Astrocyte (in vitro differentiated cells and primary cell): ENCODE measurements around the gene ZNF554. TPM values are rescaled to one million over a fixed set of nuclear protein-coding genes. Genes with fewer than 3 reads are reported as not detected.

Source experiments
- DNase-seq: peaks from one replicate; pipeline ENCODE4 v3.0.0-alpha.2; 2010; ENCODE audit warnings: low read depth
- FAIRE-seq: peaks from 2 replicates; lab custom pipeline; 2011; peaks lifted over from hg19 to GRCh38; lab: Jason Lieb, UNC
- H2AFZ ChIP-seq: 2 replicates; pipeline ENCODE4 v1.6.0; 2012; ENCODE audit warnings: low read depth, low read length, inconsistent platforms
- H3K27ac ChIP-seq: 2 replicates; pipeline ENCODE4 v1.5.1; 2011; ENCODE audit warnings: low read depth, low read length, inconsistent platforms
- H3K27me3 ChIP-seq: 2 replicates; pipeline ENCODE4 v1.6.0; 2011; ENCODE audit warnings: low read length, inconsistent platforms; ENCODE audit not compliant: insufficient read depth
- H3K36me3 ChIP-seq: 2 replicates; pipeline ENCODE4 v1.5.1; 2011; ENCODE audit warnings: low read length, inconsistent platforms; ENCODE audit not compliant: insufficient read depth
- H3K4me1 ChIP-seq: 2 replicates; pipeline ENCODE4 v1.5.1; 2011; ENCODE audit warnings: low read length, inconsistent platforms; ENCODE audit not compliant: insufficient read depth
- H3K4me2 ChIP-seq: 2 replicates; pipeline ENCODE4 v1.6.0; 2012; ENCODE audit warnings: low read length, inconsistent platforms
- H3K4me3 ChIP-seq: 2 replicates; pipeline ENCODE4 v1.5.1; 2011; ENCODE audit warnings: low read depth, mild to moderate bottlenecking, low read length, inconsistent platforms; ENCODE audit not compliant: insufficient read depth
- H3K79me2 ChIP-seq: 2 replicates; pipeline ENCODE4 v1.6.0; 2012; ENCODE audit warnings: mild to moderate bottlenecking, low read length, inconsistent platforms; ENCODE audit not compliant: insufficient read depth
- H3K9ac ChIP-seq: 2 replicates; pipeline ENCODE4 v1.6.0; 2012; ENCODE audit warnings: mild to moderate bottlenecking, low read length, inconsistent platforms
- H3K9me3 ChIP-seq: 2 replicates; pipeline ENCODE4 v1.5.1; 2012; ENCODE audit warnings: low read depth, mild to moderate bottlenecking, low read length, inconsistent platforms; ENCODE audit not compliant: insufficient read depth
- H4K20me1 ChIP-seq: 2 replicates; pipeline ENCODE4 v1.6.0; 2012; ENCODE audit warnings: low read length, inconsistent platforms; ENCODE audit not compliant: insufficient read depth
- H3K27ac Mint-ChIP-seq: one replicate; pipeline ENCODE4 v1.8.0; 2021; ENCODE audit warnings: mild to moderate bottlenecking, mixed read lengths; ENCODE audit not compliant: unreplicated experiment
- H3K27me3 Mint-ChIP-seq: one replicate; pipeline ENCODE4 v1.8.0; 2021; ENCODE audit warnings: low read depth, mixed read lengths; ENCODE audit not compliant: unreplicated experiment
- H3K36me3 Mint-ChIP-seq: one replicate; pipeline ENCODE4 v1.8.0; 2021; ENCODE audit warnings: low read depth, mixed read lengths; ENCODE audit not compliant: unreplicated experiment
- H3K4me1 Mint-ChIP-seq: one replicate; pipeline ENCODE4 v1.8.0; 2021; ENCODE audit warnings: low read depth, mixed read lengths; ENCODE audit not compliant: unreplicated experiment
- H3K4me3 Mint-ChIP-seq: one replicate; pipeline ENCODE4 v1.8.0; 2021; ENCODE audit warnings: mild to moderate bottlenecking, moderate library complexity, mixed read lengths; ENCODE audit not compliant: unreplicated experiment
- H3K9me3 Mint-ChIP-seq: one replicate; pipeline ENCODE4 v1.8.0; 2021; ENCODE audit warnings: mild to moderate bottlenecking, mixed read lengths; ENCODE audit not compliant: unreplicated experiment
- CTCF ChIP-seq: IDR thresholded peaks from 2 replicates; pipeline ENCODE4 v1.5.1; 2011; ENCODE audit warnings: low read depth, mild to moderate bottlenecking, inconsistent platforms, low read length, moderate library complexity; ENCODE audit not compliant: insufficient read depth
- EZH2 ChIP-seq: IDR thresholded peaks from 2 replicates; pipeline ENCODE4 v1.6.1; 2012; ENCODE audit warnings: mild to moderate bottlenecking, low read length, inconsistent platforms; ENCODE audit not compliant: insufficient read depth
- total RNA-seq: library from RNA; stranded (reverse); gene quantifications from 2 replicates; pipeline ENCODE4 v1.2.1, GENCODE V29; 2021

ZNF554 gene
- total RNA-seq, 1 donor from 2014 or later: 3.1 TPM

DNA sequence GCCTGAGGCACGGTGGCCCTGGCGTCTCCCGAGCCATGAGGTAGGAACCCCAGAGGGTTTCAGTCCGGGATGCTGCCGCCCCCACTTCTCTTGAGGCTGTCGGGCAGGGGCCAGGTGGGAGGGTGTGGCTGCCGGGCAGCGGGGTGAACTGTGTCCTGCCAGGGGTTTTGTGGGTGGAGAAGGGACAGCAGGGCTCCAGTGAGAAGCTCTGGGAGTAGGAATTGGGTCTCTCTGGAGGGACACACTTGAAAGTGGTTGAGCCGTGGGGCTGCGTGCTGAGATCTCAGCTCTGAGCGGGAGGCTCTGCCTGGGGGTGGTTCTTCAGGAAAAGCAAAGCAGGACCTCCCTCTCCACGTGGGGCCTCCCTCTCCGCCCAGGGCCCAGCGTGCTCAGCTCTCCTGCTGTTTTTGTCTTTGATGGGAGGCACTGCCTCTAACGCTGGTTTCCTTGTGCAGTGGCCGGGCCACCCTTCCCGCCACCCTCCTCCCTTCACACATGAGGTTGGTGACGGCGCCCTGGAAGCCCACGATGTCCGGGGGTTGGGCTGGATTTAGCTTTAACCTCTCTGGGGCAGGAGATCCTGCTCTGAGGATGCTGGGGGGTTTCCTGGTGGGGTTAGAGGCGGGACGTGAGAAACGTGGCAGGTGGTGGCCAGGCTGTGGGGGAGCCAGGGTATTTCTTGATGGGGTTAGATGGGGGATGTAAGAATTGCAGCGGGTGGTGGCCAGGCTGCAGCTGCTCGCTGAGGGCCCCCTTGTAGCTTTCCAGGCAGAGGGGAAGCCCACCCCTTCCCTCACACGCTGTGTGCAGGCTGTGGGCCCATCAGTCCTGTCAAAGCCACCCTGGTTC is 15.3 kb upstream of the ZNF554 start:
- Mint-ChIP-seq H3K27ac (no peak overlapping the region), H3K27me3 (no peaks in the 10 kb centered on the region), H3K4me3 (no peak overlapping the region), H3K4me1 (no peaks in the 10 kb centered on the region), H3K36me3 (peaks cover 13% of the 10 kb centered on the region), H3K9me3 (no peaks in the 10 kb centered on the region)
- Histone ChIP-seq H3K9me3 (no peaks in the 10 kb centered on the region), H3K79me2 (no peaks in the 10 kb centered on the region), H3K4me3 (no peak overlapping the region), H4K20me1 (no peaks in the 10 kb centered on the region), H3K4me2 (no peak overlapping the region), H3K9ac (no peak overlapping the region), H3K27ac (no peak overlapping the region), H3K4me1 (no peaks in the 10 kb centered on the region), H3K36me3 (peaks cover 4% of the 10 kb centered on the region), H2AFZ (no peak overlapping the region), H3K27me3 (no peaks in the 10 kb centered on the region)
- no peak for FAIRE-seq
- no peak for TF ChIP-seq CTCF
- TF ChIP-seq EZH2: no peak
- no peak for DNase-seq

GRCh38 chr19:2805261-2805900 is 14.3 kb upstream of the ZNF554 start:
- peaks cover 13% of the 10 kb centered on the region for H3K36me3 Mint-ChIP-seq
- no peak overlapping the region for H3K4me3 Mint-ChIP-seq
- Histone ChIP-seq H3K9ac (no peak overlapping the region), H2AFZ (no peak overlapping the region), H3K27ac (no peak overlapping the region), H3K27me3 (no peaks in the 10 kb centered on the region), H4K20me1 (no peaks in the 10 kb centered on the region), H3K79me2 (no peaks in the 10 kb centered on the region), H3K4me2 (no peak overlapping the region), H3K36me3 (peaks cover 4% of the 10 kb centered on the region), H3K9me3 (no peaks in the 10 kb centered on the region), H3K4me1 (no peaks in the 10 kb centered on the region), H3K4me3 (no peak overlapping the region)
- no peaks in the 10 kb centered on the region for H3K4me1 Mint-ChIP-seq
- DNase-seq (no peak), FAIRE-seq (no peak)
- H3K27ac Mint-ChIP-seq: no peak overlapping the region
- TF ChIP-seq CTCF: no peak
- TF ChIP-seq EZH2: no peak
- H3K27me3 Mint-ChIP-seq: no peaks in the 10 kb centered on the region
- no peaks in the 10 kb centered on the region for H3K9me3 Mint-ChIP-seq
